IPS-15b (cell line): ENCODE results near the gene CHTOP.
A peak's percentile ranks its signal among the peaks of the same experiment; 100 is the strongest.

Source experiments
- H3K27me3 ChIP-seq: one replicate; pipeline ENCODE4 v1.6.1; 2013; ENCODE audit warnings: low read length; ENCODE audit not compliant: control insufficient read depth, insufficient read depth
- H3K36me3 ChIP-seq: one replicate; pipeline ENCODE4 v1.6.1; 2013; ENCODE audit warnings: low read length; ENCODE audit not compliant: control insufficient read depth, insufficient read depth
- H3K4me1 ChIP-seq: one replicate; pipeline ENCODE4 v1.6.1; 2013; ENCODE audit warnings: mild to moderate bottlenecking, low read length; ENCODE audit not compliant: control insufficient read depth, insufficient read depth
- H3K4me3 ChIP-seq: one replicate; pipeline ENCODE4 v1.5.1; 2013; ENCODE audit warnings: low read depth, low read length
- H3K9ac ChIP-seq: one replicate; pipeline ENCODE4 v1.6.1; 2013; ENCODE audit warnings: low read depth, mild to moderate bottlenecking, low read length
- H3K9me3 ChIP-seq: one replicate; pipeline ENCODE4 v1.6.1; 2013; ENCODE audit warnings: mild to moderate bottlenecking, low read length; ENCODE audit not compliant: control insufficient read depth, insufficient read depth

Gene CHTOP

GRCh38 chr1:153606194-153606593 lies 27.7 kb upstream of the CHTOP start:
- Histone ChIP-seq H3K4me1 (peaks cover 9% of the 10 kb centered on the region), H3K9me3 (no peaks in the 10 kb centered on the region), H3K9ac (no peak overlapping the region), H3K27me3 (no peaks in the 10 kb centered on the region), H3K36me3 (no peaks in the 10 kb centered on the region), H3K4me3 (no peak overlapping the region)

GRCh38 chr1:153607381-153607780 lies 26.5 kb upstream of the CHTOP start:
- H3K9ac ChIP-seq, result no peak overlapping the region
- H3K9me3 ChIP-seq, result no peaks in the 10 kb centered on the region
- H3K36me3 ChIP-seq, result no peaks in the 10 kb centered on the region
- no peaks in the 10 kb centered on the region for H3K27me3 ChIP-seq
- peaks cover 11% of the 10 kb centered on the region for H3K4me1 ChIP-seq
- no peak overlapping the region for H3K4me3 ChIP-seq

DNA sequence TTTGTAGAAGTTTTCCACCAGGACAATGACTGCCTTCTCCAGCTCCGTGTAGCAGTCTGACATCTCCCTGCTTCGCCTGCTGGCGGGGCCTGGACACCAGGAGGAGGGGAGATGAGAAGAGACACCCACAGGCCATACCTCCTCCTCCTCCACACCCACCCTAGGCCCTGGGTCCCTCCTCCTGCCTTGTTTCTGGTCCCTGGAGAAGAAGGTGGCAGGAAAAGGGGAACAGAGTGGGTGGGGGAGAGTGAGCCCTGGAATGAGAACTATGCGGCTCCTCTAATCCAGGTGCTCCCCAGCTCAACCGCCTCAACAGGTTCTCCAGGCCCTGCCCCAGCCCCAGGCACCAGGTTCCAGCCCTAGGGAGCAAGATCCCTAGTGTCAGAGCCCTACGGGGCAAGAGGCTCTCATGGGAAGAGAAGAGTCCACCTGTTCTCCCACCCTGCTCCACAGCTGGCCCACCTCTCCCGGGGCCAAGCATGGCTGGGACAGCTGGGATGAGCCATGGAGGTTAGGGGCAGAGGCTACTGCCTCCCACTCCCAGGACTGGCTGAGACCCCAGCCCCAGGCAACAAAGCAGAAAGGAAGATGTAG lies 25.7 kb upstream of the CHTOP start:
- no peak overlapping the region for H3K9ac ChIP-seq
- no peaks in the 10 kb centered on the region for H3K27me3 ChIP-seq
- H3K36me3 ChIP-seq, result no peaks in the 10 kb centered on the region
- H3K4me1 ChIP-seq, result peaks cover 12% of the 10 kb centered on the region
- no peak overlapping the region for H3K4me3 ChIP-seq
- no peaks in the 10 kb centered on the region for H3K9me3 ChIP-seq

GRCh38 chr1:153608742-153609584 lies 24.9 kb upstream of the CHTOP start:
- H3K9ac ChIP-seq, result no peak overlapping the region
- H3K4me1 ChIP-seq, result peaks cover 12% of the 10 kb centered on the region
- H3K27me3 ChIP-seq, result no peaks in the 10 kb centered on the region
- no peaks in the 10 kb centered on the region for H3K9me3 ChIP-seq
- peak overlapping the region; percentile 27 for H3K4me3 ChIP-seq
- no peaks in the 10 kb centered on the region for H3K36me3 ChIP-seq

DNA sequence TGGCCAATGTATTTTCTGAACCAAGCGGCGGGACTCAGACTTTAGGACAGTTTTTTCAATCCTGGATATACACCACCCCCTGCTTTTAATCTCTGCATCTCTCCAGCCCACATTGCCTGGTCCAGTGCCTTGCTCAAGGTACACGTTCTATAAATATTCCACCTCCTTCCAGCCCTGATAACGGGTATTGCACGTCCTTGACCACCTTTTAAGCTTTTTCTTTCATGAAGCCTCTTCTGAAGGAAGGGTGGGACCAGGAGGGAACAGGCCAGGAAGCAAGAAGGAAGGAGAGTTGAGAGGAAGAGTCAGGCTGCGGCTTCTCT lies 24.3 kb upstream of the CHTOP start:
- Histone ChIP-seq H3K9me3 (no peaks in the 10 kb centered on the region), H3K36me3 (no peaks in the 10 kb centered on the region), H3K9ac (no peak overlapping the region), H3K4me3 (no peak overlapping the region), H3K27me3 (no peaks in the 10 kb centered on the region), H3K4me1 (peaks cover 12% of the 10 kb centered on the region)

DNA sequence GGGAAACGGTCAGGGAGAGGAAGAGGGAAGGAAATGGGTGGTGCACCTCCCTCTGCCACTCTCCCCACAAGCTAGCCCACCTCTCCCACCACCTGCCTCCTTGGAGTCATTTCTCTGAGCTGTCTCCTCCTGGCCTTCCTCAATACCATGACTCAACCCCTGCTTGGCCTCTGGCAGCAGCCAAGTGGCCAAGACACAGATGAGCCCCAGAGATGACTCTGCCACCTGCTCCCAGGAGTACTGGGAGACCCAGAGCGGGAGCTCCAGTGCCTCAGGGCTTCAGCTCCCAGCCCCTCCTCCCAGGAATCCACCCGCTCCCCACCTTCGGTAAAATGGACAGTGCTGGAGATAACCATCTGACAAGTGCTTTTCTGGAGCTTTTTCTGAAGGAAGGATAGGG lies 23.5 kb upstream of the CHTOP start:
- H3K4me1 ChIP-seq, result peaks cover 11% of the 10 kb centered on the region
- no peak overlapping the region for H3K9ac ChIP-seq
- no peaks in the 10 kb centered on the region for H3K9me3 ChIP-seq
- H3K36me3 ChIP-seq, result no peaks in the 10 kb centered on the region
- H3K27me3 ChIP-seq, result no peaks in the 10 kb centered on the region
- H3K4me3 ChIP-seq, result no peak overlapping the region

DNA sequence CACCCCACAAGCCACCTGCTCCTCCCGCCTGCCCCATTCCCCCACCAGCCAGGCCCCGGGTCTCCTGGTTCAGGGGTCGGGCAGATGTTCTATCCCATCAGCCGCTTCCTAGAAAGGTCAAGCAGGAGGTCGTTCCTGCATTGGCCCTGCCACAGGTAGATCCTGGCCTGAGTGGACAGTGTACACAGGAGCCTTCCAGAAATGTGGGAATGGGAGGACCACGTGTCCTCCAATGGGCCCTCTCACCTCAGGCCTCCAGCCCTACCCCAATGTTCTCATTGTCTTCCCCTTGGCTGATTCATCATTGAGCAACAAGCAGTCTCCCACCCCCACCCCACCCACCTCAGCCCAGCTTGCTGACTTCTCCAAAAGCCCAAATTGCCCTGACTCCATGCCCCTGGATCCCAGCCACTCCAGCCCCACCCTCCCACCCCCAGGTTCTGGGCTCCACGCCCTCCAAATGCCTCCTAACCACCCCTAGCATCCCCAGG lies 23.0 kb upstream of the CHTOP start:
- Histone ChIP-seq H3K4me3 (no peak overlapping the region), H3K9me3 (no peaks in the 10 kb centered on the region), H3K27me3 (no peaks in the 10 kb centered on the region), H3K36me3 (no peaks in the 10 kb centered on the region), H3K4me1 (peaks cover 11% of the 10 kb centered on the region), H3K9ac (no peak overlapping the region)

DNA sequence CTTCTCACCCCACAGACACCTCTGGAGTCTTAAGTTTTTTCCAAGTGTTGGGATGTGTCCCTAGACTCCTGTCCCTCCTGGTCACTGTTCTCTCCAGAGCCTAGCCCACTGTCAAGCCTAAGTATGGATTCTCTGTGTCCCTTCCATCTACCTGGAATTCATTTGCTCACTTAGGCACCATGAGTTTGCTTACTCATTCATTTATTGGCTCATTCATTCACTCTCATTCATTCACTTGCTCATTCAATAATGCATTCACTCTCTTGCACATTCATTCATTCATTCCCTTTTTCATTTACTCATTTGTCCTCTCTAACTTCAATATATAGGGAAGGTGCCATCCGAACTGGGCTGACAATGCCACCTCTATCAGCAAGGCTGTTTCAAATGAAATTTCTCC lies 22.5 kb upstream of the CHTOP start:
- Histone ChIP-seq H3K36me3 (no peaks in the 10 kb centered on the region), H3K4me3 (no peak overlapping the region), H3K9me3 (no peaks in the 10 kb centered on the region), H3K9ac (no peak overlapping the region), H3K27me3 (no peaks in the 10 kb centered on the region), H3K4me1 (peaks cover 8% of the 10 kb centered on the region)

GRCh38 chr1:153612111-153612754 lies 21.6 kb upstream of the CHTOP start:
- no peaks in the 10 kb centered on the region for H3K27me3 ChIP-seq
- H3K4me3 ChIP-seq, result peak overlapping the region; percentile 16
- H3K4me1 ChIP-seq, result peaks cover 8% of the 10 kb centered on the region
- peak overlapping the region; percentile 37 for H3K9ac ChIP-seq
- H3K9me3 ChIP-seq, result no peaks in the 10 kb centered on the region
- no peaks in the 10 kb centered on the region for H3K36me3 ChIP-seq

GRCh38 chr1:153612755-153613331 lies 21.0 kb upstream of the CHTOP start, which contains the start of gene S100A16:
Gene S100A16 (minus strand): TSS chr1:153613137. CDS start chr1:153608151, 4,986 bp downstream.
- Histone ChIP-seq H3K9ac (peak within 1 kb of the TSS; percentile 37), H3K4me3 (peak within 1 kb of the TSS; percentile 16), H3K4me1 (peaks cover 8% of the 10 kb centered on the region), H3K9me3 (no peaks in the 10 kb centered on the region), H3K27me3 (no peaks in the 10 kb centered on the region), H3K36me3 (no peaks in the 10 kb centered on the region)

DNA sequence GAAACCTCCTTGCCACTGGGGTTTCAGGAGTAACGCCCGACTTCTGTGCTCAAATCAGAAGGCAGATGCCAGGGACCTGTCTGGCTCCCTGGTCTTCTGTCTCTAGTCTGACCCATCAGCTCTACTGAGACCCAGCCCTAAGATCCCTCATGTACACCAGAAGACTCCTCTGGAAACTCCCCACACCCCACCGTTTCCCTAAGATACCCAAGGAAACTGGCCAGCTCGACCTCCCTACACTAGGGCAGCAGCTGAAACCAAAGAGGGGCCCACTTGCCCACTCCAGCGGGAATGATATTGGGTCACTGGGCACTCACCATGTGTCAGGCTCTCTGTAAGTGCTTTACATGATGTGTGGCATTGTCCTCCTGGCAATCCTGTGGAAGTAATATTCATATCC lies 20.5 kb upstream of the CHTOP start:
- no peak overlapping the region for H3K9ac ChIP-seq
- H3K4me1 ChIP-seq, result peaks cover 8% of the 10 kb centered on the region
- H3K4me3 ChIP-seq, result no peak overlapping the region
- no peaks in the 10 kb centered on the region for H3K36me3 ChIP-seq
- H3K9me3 ChIP-seq, result no peaks in the 10 kb centered on the region
- no peaks in the 10 kb centered on the region for H3K27me3 ChIP-seq
